Keratinocyte (primary cell): ENCODE results near the gene HDHD5. TPM values are rescaled to one million over a fixed set of nuclear protein-coding genes. Genes with fewer than 3 reads are reported as not detected.

Experiments used
- DNase-seq: peaks from one replicate; pipeline ENCODE4 v3.0.0-alpha.2; 2011; ENCODE audit warnings: low read depth, missing footprints, low spot score
- FAIRE-seq: peaks from 2 replicates; lab custom pipeline; 2011; peaks lifted over from hg19 to GRCh38; lab: Jason Lieb, UNC
- H2AFZ ChIP-seq: 2 replicates; pipeline ENCODE4 v1.6.0; 2012; ENCODE audit warnings: low read length, control low read depth, inconsistent platforms; ENCODE audit not compliant: control insufficient read depth
- H3K27ac ChIP-seq: 2 replicates; pipeline ENCODE4 v1.5.1; 2011; ENCODE audit warnings: low read length; ENCODE audit not compliant: control insufficient read depth, insufficient read depth
- H3K27me3 ChIP-seq: 3 replicates; pipeline ENCODE4 v1.6.0; 2011; ENCODE audit warnings: low read length; ENCODE audit not compliant: control insufficient read depth, insufficient read depth; ENCODE audit errors: extremely low read depth
- H3K36me3 ChIP-seq, 2 experiments: 2 replicates in 1 of 2; 3 replicates in 1 of 2; pipeline ENCODE4 v1.5.1; 2011; ENCODE audit warnings: low read length in 2 of 2, mild to moderate bottlenecking in 1 of 2; ENCODE audit not compliant: control insufficient read depth in 2 of 2, insufficient read depth in 2 of 2; ENCODE audit errors: extremely low read depth in 1 of 2
- H3K4me1 ChIP-seq: 3 replicates; pipeline ENCODE4 v1.5.1; 2011; ENCODE audit warnings: low read length; ENCODE audit not compliant: control insufficient read depth, insufficient read depth; ENCODE audit errors: extremely low read depth
- H3K4me2 ChIP-seq: 3 replicates; pipeline ENCODE4 v1.6.0; 2011; ENCODE audit warnings: low read depth, low read length; ENCODE audit not compliant: control insufficient read depth, insufficient read depth; ENCODE audit errors: extremely low read depth
- H3K4me3 ChIP-seq, 3 experiments: fragments of 200-600 bp in 1 of 3; sonication (generic) in 1 of 3; 2 replicates in 2 of 3; 3 replicates in 1 of 3; pipeline ENCODE4 v1.5.1; 2011 to 2016; ENCODE audit warnings: low read length in 3 of 3, mild to moderate bottlenecking in 3 of 3, control low read depth in 2 of 3, inconsistent platforms in 1 of 3, low read depth in 1 of 3, mixed read lengths in 1 of 3, mixed run types in 1 of 3, moderate library complexity in 1 of 3; ENCODE audit not compliant: control insufficient read depth in 2 of 3, insufficient read depth in 2 of 3; ENCODE audit errors: extremely low read depth in 1 of 3
- H3K79me2 ChIP-seq: 2 replicates; pipeline ENCODE4 v1.6.0; 2012; ENCODE audit warnings: low read length; ENCODE audit not compliant: control insufficient read depth, insufficient read depth
- H3K9ac ChIP-seq: 3 replicates; pipeline ENCODE4 v1.6.0; 2011; ENCODE audit warnings: low read length; ENCODE audit not compliant: control insufficient read depth, insufficient read depth; ENCODE audit errors: extremely low read depth
- H3K9me1 ChIP-seq: 3 replicates; pipeline ENCODE4 v1.6.0; 2011; ENCODE audit warnings: low read length; ENCODE audit not compliant: control insufficient read depth, insufficient read depth; ENCODE audit errors: extremely low read depth
- H3K9me3 ChIP-seq: 2 replicates; pipeline ENCODE4 v1.5.1; 2012; ENCODE audit warnings: low read depth, low read length; ENCODE audit not compliant: control insufficient read depth
- H4K20me1 ChIP-seq: 3 replicates; pipeline ENCODE4 v1.6.0; 2011; ENCODE audit warnings: low read length; ENCODE audit not compliant: control insufficient read depth, insufficient read depth; ENCODE audit errors: extremely low read depth
- CTCF ChIP-seq, 3 experiments: IDR thresholded peaks in 1 of 3; conservative IDR thresholded peaks in 1 of 3; optimal IDR thresholded peaks in 1 of 3; 2 replicates in 2 of 3; 3 replicates in 1 of 3; pipeline versions ENCODE3 to v1.5.1; 2011; ENCODE audit warnings: low read length in 3 of 3, mild to moderate bottlenecking in 3 of 3, moderate library complexity in 2 of 3, control low read depth in 1 of 3, inconsistent platforms in 1 of 3; ENCODE audit not compliant: insufficient read depth in 2 of 3; ENCODE audit errors: extremely low read depth in 1 of 3
- EZH2 ChIP-seq: IDR thresholded peaks from one replicate; pipeline ENCODE4 v1.6.1; 2012; ENCODE audit warnings: inconsistent platforms, mild to moderate bottlenecking, low read length, moderate library complexity
- dilution Hi-C: fragments of 300-500 bp; cut with MboI; formaldehyde crosslinking; loops from one replicate; pipeline ENCODE4 v1.7.0; 2020; ENCODE audit warnings: low sequenced_read_pairs; ENCODE audit not compliant: extremely low pct_ligation_motif_present
- polyA plus RNA-seq, 5 experiments: library from polyadenylated mRNA; depleted of rRNA in 3 of 5; stranded (reverse) in 3 of 5; stranded (forward) in 1 of 5; unstranded in 1 of 5; fragments of >200 nt; gene quantifications; 1 replicate in 1 of 5; 2 replicates in 3 of 5; 3 replicates in 1 of 5; pipeline versions ENCODE4 v1.2.1 to v1.2.3, GENCODE V29; 2011 to 2012; ENCODE audit warnings: missing spikeins in 2 of 5, low read depth in 1 of 5, low replicate concordance in 1 of 5

The HDHD5 gene
- polyA plus RNA-seq, 1 donor (not counting 4 experiments of a cell fraction or from before 2014, with no cell fraction given): 22.6 TPM

- no peak overlapping the region for H3K4me3 ChIP-seq
- DNase-seq (no peak), FAIRE-seq (no peak)
- H3K79me2 ChIP-seq: no peaks in the 10 kb centered on the region
- no peaks in the 10 kb centered on the region for H4K20me1 ChIP-seq
- dilution Hi-C loops: no loop called here
- no peaks in the 10 kb centered on the region for H3K9me1 ChIP-seq
- H2AFZ ChIP-seq: no peak overlapping the region
- H3K27me3 ChIP-seq: no peaks in the 10 kb centered on the region
- H3K9ac ChIP-seq: no peak overlapping the region
- no peak overlapping the region for H3K27ac ChIP-seq
- no peak overlapping the region for H3K4me2 ChIP-seq
- peaks cover 34 to 49% of the 10 kb centered on the region in 2 experiments for H3K36me3 ChIP-seq
- H3K9me3 ChIP-seq: no peaks in the 10 kb centered on the region
- no peak for TF ChIP-seq CTCF (optimal IDR thresholded peaks at IDR 0.05 in 1 of 3, IDR thresholded peaks at IDR 0.05 in 1 of 3, conservative IDR thresholded peaks at IDR 0.05 in 1 of 3; ENCODE audit: extremely low read depth in 1 of 3, insufficient read depth in 2 of 3, low read length in 3 of 3)
- no peak for TF ChIP-seq EZH2
- no peaks in the 10 kb centered on the region for H3K4me1 ChIP-seq
Observed at GRCh38 chr22:17103351-17103750, 55.7 kb downstream of the HDHD5 start.

- peaks cover 35 to 52% of the 10 kb centered on the region in 2 experiments for H3K36me3 ChIP-seq
- FAIRE-seq (no peak), DNase-seq (no peak)
- no peaks in the 10 kb centered on the region for H4K20me1 ChIP-seq
- no peak overlapping the region for H3K9ac ChIP-seq
- no peaks in the 10 kb centered on the region for H3K79me2 ChIP-seq
- H3K4me3 ChIP-seq: no peak overlapping the region
- no peaks in the 10 kb centered on the region for H3K9me1 ChIP-seq
- H3K27me3 ChIP-seq: no peaks in the 10 kb centered on the region
- H3K9me3 ChIP-seq: no peaks in the 10 kb centered on the region
- H3K27ac ChIP-seq: no peak overlapping the region
- H3K4me1 ChIP-seq: no peaks in the 10 kb centered on the region
- H2AFZ ChIP-seq: no peak overlapping the region
- dilution Hi-C loops: no loop called here
- no peak overlapping the region for H3K4me2 ChIP-seq
- no peak for TF ChIP-seq CTCF (optimal IDR thresholded peaks at IDR 0.05 in 1 of 3, IDR thresholded peaks at IDR 0.05 in 1 of 3, conservative IDR thresholded peaks at IDR 0.05 in 1 of 3; ENCODE audit: extremely low read depth in 1 of 3, insufficient read depth in 2 of 3, low read length in 3 of 3)
- no peak for TF ChIP-seq EZH2
Observed at GRCh38 chr22:17102297-17102667, 56.8 kb downstream of the HDHD5 start.
